Measurements from ENCODE around the gene PRR20G. TPM values are rescaled to one million over a fixed set of nuclear protein-coding genes. Genes with fewer than 3 reads are reported as not detected.

PRR20G gene
- total RNA-seq, 1 donor from 2014 or later: not detected

GRCh38 chr3:127263037-127263436 is 24.8 kb downstream of the PRR20G start:
- TF ChIP-seq CTCF (IDR thresholded peaks at IDR 0.05; ENCODE audit: partially characterized antibody, unreplicated experiment): no peak
- no peak overlapping the region for H3K4me3 Mint-ChIP-seq (ENCODE audit: unreplicated experiment)

GRCh38 chr3:127262533-127262932 is 25.3 kb downstream of the PRR20G start:
- H3K9me3 Mint-ChIP-seq (ENCODE audit: unreplicated experiment): peaks cover 6% of the 10 kb centered on the region
- no peaks in the 10 kb centered on the region for H3K4me1 Mint-ChIP-seq (ENCODE audit: low read depth, unreplicated experiment)
- no peak for TF ChIP-seq CTCF (IDR thresholded peaks at IDR 0.05; ENCODE audit: partially characterized antibody, unreplicated experiment)
- no peak overlapping the region for H3K4me3 Mint-ChIP-seq (ENCODE audit: unreplicated experiment)
- peaks cover 2% of the 10 kb centered on the region for H3K27me3 Mint-ChIP-seq (ENCODE audit: unreplicated experiment)
- no peak overlapping the region for H3K27ac Mint-ChIP-seq (ENCODE audit: unreplicated experiment)
- DNase-seq: no peak
- no peaks in the 10 kb centered on the region for H3K36me3 Mint-ChIP-seq (ENCODE audit: unreplicated experiment)

More at GRCh38 chr3:127263037-127263436, 24.8 kb downstream of the PRR20G start:
- Mint-ChIP-seq H3K27ac (ENCODE audit: unreplicated experiment) (no peak overlapping the region), H3K27me3 (ENCODE audit: unreplicated experiment) (peaks cover 2% of the 10 kb centered on the region), H3K9me3 (ENCODE audit: unreplicated experiment) (peaks cover 6% of the 10 kb centered on the region), H3K4me1 (ENCODE audit: low read depth, unreplicated experiment) (no peaks in the 10 kb centered on the region), H3K36me3 (ENCODE audit: unreplicated experiment) (no peaks in the 10 kb centered on the region)
- DNase-seq: no peak

- no peak for TF ChIP-seq CTCF (IDR thresholded peaks at IDR 0.05; ENCODE audit: partially characterized antibody, unreplicated experiment)
- no peak for DNase-seq
- Mint-ChIP-seq H3K27me3 (ENCODE audit: unreplicated experiment) (peaks cover 2% of the 10 kb centered on the region), H3K27ac (ENCODE audit: unreplicated experiment) (no peak overlapping the region), H3K4me3 (ENCODE audit: unreplicated experiment) (no peak overlapping the region), H3K9me3 (ENCODE audit: unreplicated experiment) (peaks cover 6% of the 10 kb centered on the region), H3K4me1 (ENCODE audit: low read depth, unreplicated experiment) (no peaks in the 10 kb centered on the region), H3K36me3 (ENCODE audit: unreplicated experiment) (no peaks in the 10 kb centered on the region)
These were observed 25.9 kb downstream of the PRR20G start for GRCh38 chr3:127261925-127262324.

- Mint-ChIP-seq H3K27ac (ENCODE audit: unreplicated experiment) (no peak overlapping the region), H3K9me3 (ENCODE audit: unreplicated experiment) (peaks cover 9% of the 10 kb centered on the region), H3K27me3 (ENCODE audit: unreplicated experiment) (peaks cover 3% of the 10 kb centered on the region), H3K36me3 (ENCODE audit: unreplicated experiment) (peaks cover 7% of the 10 kb centered on the region), H3K4me1 (ENCODE audit: low read depth, unreplicated experiment) (no peaks in the 10 kb centered on the region), H3K4me3 (ENCODE audit: unreplicated experiment) (no peak overlapping the region)
- TF ChIP-seq CTCF (IDR thresholded peaks at IDR 0.05; ENCODE audit: partially characterized antibody, unreplicated experiment): no peak
- no peak for DNase-seq
These were observed 26.9 kb downstream of the PRR20G start for GRCh38 chr3:127260826-127261555.

GRCh38 chr3:127260416-127260815 is 27.4 kb downstream of the PRR20G start:
- Mint-ChIP-seq H3K27me3 (ENCODE audit: unreplicated experiment) (peaks cover 5% of the 10 kb centered on the region), H3K4me3 (ENCODE audit: unreplicated experiment) (no peak overlapping the region), H3K36me3 (ENCODE audit: unreplicated experiment) (peaks cover 7% of the 10 kb centered on the region), H3K9me3 (ENCODE audit: unreplicated experiment) (peaks cover 8% of the 10 kb centered on the region), H3K4me1 (ENCODE audit: low read depth, unreplicated experiment) (no peaks in the 10 kb centered on the region), H3K27ac (ENCODE audit: unreplicated experiment) (no peak overlapping the region)
- no peak for DNase-seq
- TF ChIP-seq CTCF (IDR thresholded peaks at IDR 0.05; ENCODE audit: partially characterized antibody, unreplicated experiment): no peak

Measured in glutamatergic neuron (in vitro differentiated cells).